Gastrocnemius medialis (tissue), 4 donors: ENCODE results near the gene PIH1D2. TPM values are rescaled to one million over a fixed set of nuclear protein-coding genes. Genes with fewer than 3 reads are reported as not detected.

Experiments used
- ATAC-seq, 2 donors: fragments of 150-250 bp; one replicate each; pipeline ENCODE4 v1.9.1; 2016
- DNase-seq, 2 donors: peaks; one replicate each; pipeline ENCODE4 v3.0.0-alpha.2; 2019
- H3K27ac ChIP-seq, 4 donors: fragments of 200-600 bp; sonication (generic); 1 replicate in 1 of 4; 2 replicates in 3 of 4; pipeline ENCODE4 v1.5.1; 2016 to 2018; ENCODE audit warnings: mild to moderate bottlenecking in 2 of 4, moderate library complexity in 1 of 4
- H3K27me3 ChIP-seq, 3 donors: fragments of 200-600 bp; sonication (generic) in 2 of 3; 1 replicate in 1 of 3; 2 replicates in 2 of 3; pipeline versions ENCODE4 v1.5.1 to v1.6.0; 2016 to 2019; ENCODE audit warnings: mild to moderate bottlenecking in 1 of 3, moderate library complexity in 1 of 3
- H3K36me3 ChIP-seq, 2 donors: fragments of 200-600 bp; sonication (generic) in 1 of 2; one replicate each; pipeline ENCODE4 v1.5.1; 2017 to 2018
- H3K4me1 ChIP-seq, 2 donors: fragments of 200-600 bp; sonication (generic) in 1 of 2; one replicate each; pipeline ENCODE4 v1.5.1; 2016 to 2017; ENCODE audit warnings: mild to moderate bottlenecking in 2 of 2
- H3K4me3 ChIP-seq, 4 donors: fragments of 200-600 bp; sonication (generic) in 3 of 4; 1 replicate in 1 of 4; 2 replicates in 3 of 4; pipeline ENCODE4 v1.5.1; 2016 to 2019; ENCODE audit warnings: mild to moderate bottlenecking in 2 of 4
- H3K9me3 ChIP-seq, 3 donors: fragments of 200-600 bp; sonication (generic) in 2 of 3; 1 replicate in 1 of 3; 2 replicates in 2 of 3; pipeline ENCODE4 v1.5.1; 2016 to 2019
- POLR2A ChIP-seq, 2 donors: fragments of 450-650 bp; IDR thresholded peaks; one replicate each; pipeline ENCODE4 v1.6.1; 2017; ENCODE audit warnings: antibody characterized with exemption in 2 of 2, mild to moderate bottlenecking in 2 of 2, moderate library complexity in 2 of 2
- in situ Hi-C, 4 donors: fragments of 200-750 bp; cut with MboI; loops; one replicate each; pipeline versions ENCODE4 v1.15.0 to v1.8.0; 2017; ENCODE audit warnings: low sequenced_read_pairs in 4 of 4
- intact Hi-C: fragments of 100-400 bp; cut with DNase I; formaldehyde crosslinking; loops from one replicate; pipeline ENCODE4 v1.15.1; 2023; ENCODE audit warnings: low total_unique reads
- total RNA-seq, 4 donors: library from RNA; depleted of rRNA; stranded (reverse); fragments of >200 nt; gene quantifications; one replicate each; pipeline versions ENCODE4 v1.1.0 to v1.2.3, GENCODE V29; 2016
- TF ChIP-seq, protein P1 (sequence below), 5 experiments: fragments of 450-650 bp in 3 of 5; fragments of 200-600 bp in 2 of 5; sonication (generic) in 2 of 5; IDR thresholded peaks in 4 of 5; conservative IDR thresholded peaks in 1 of 5; 1 replicate in 4 of 5; 2 replicates in 1 of 5; pipeline ENCODE4 v1.5.1; 2016 to 2019; ENCODE audit warnings: antibody characterized with exemption in 5 of 5, mild to moderate bottlenecking in 3 of 5, moderate library complexity in 3 of 5

PIH1D2 gene
- total RNA-seq, 4 donors from 2014 or later: 0.42 to 1.6 (median 0.92) TPM

DNA sequence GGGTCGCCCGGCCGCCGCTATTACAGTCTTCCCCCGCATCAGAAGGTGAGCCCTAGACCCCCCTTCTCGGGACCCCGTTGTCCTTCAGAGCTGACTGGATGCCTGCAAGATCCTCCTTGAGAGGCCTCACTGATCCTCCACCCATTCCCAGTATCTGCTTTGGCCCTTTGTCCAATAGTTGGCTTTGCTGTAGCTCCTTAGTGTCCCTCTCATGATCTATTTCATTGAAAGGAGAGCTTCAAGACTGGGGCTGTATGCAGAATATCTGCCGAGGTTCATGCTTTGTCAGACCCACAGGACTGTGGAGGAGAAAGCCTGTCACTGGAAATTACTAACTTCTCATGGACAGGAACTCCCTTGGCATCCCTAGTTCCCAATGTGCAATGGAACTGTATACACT lies 48.1 kb downstream of the PIH1D2 start:
- in situ Hi-C loops: no loop called here
- H3K4me3 ChIP-seq: peak overlapping the region; percentile 92 to 96 (median 94)
- peak overlapping the region; percentile 89 to 98 (median 94) for H3K27ac ChIP-seq
- peaks cover 8 to 17% of the 10 kb centered on the region in 2 donors for H3K4me1 ChIP-seq
- DNase-seq: no peak
- no peak for TF ChIP-seq POLR2A (IDR thresholded peaks at IDR 0.05)
- TF ChIP-seq, protein P1, sequence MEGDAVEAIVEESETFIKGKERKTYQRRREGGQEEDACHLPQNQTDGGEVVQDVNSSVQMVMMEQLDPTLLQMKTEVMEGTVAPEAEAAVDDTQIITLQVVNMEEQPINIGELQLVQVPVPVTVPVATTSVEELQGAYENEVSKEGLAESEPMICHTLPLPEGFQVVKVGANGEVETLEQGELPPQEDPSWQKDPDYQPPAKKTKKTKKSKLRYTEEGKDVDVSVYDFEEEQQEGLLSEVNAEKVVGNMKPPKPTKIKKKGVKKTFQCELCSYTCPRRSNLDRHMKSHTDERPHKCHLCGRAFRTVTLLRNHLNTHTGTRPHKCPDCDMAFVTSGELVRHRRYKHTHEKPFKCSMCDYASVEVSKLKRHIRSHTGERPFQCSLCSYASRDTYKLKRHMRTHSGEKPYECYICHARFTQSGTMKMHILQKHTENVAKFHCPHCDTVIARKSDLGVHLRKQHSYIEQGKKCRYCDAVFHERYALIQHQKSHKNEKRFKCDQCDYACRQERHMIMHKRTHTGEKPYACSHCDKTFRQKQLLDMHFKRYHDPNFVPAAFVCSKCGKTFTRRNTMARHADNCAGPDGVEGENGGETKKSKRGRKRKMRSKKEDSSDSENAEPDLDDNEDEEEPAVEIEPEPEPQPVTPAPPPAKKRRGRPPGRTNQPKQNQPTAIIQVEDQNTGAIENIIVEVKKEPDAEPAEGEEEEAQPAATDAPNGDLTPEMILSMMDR (IDR thresholded peaks at IDR 0.05 in 4 of 5, conservative IDR thresholded peaks at IDR 0.05 in 1 of 5): no peak
- intact Hi-C loops: loop anchor here (5.0 kb wide), 1 partner anchor 62 kb away; the partner anchor contains the start of genes SDHD and TIMM8B
- peaks cover 0 to 22% of the 10 kb centered on the region in 2 donors for H3K36me3 ChIP-seq
- ATAC-seq: peak; percentile 10 to 14
- H3K9me3 ChIP-seq: no peaks in the 10 kb centered on the region
- no peaks in the 10 kb centered on the region for H3K27me3 ChIP-seq

DNA sequence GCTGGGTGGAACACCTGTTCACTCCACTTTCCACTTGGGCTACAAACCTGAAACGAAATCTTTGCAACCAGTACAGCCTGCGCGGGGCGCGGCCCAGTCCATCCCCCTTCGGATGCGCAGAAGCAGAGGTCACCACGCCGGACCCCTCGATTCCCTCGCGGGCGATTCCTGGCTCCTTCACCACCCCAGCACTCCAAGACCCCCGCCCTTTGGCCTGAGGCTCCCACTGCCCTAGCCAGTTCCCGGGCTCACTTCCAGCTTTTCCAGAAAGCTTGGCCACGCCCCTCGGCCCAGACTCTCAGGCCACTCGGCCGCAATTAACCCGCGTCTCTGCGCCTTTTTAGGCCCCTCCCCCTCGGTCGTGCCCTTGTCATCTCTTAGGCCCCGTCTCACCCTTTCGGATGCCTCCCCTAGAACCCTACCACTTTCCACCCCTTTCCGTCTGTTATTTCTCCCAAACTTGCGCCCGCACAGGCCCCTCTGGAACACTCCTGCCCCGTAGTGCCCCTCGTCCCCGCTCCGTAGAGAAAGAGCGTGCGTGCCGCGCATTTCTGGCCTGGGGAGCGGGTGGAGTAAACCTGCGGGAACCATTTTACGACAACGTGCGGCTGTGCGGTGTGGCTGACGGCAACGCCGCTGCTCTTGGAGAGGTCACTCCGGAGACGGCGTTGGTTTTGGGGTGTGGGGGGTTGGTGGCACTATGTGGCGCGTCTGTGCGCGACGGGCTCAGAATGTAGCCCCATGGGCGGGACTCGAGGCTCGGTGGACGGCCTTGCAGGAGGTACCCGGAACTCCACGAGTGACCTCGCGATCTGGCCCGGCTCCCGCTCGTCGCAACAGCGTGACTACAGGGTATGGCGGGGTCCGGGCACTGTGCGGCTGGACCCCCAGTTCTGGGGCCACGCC lies 48.8 kb downstream of the PIH1D2 start, which contains the start of gene DLAT:
TSS of gene DLAT (plus strand) at position 636 of the 906 bp plus-strand sequence. CDS start at position 701, 65 bp downstream.
- H3K36me3 ChIP-seq: peaks cover 0 to 15% of the 10 kb centered on the region in 2 donors
- ATAC-seq: peak; percentile 94 to 95
- peak; percentile 35 to 68 for TF ChIP-seq POLR2A (IDR thresholded peaks at IDR 0.05)
- TF ChIP-seq, protein P1 (IDR thresholded peaks at IDR 0.05 in 4 of 5, conservative IDR thresholded peaks at IDR 0.05 in 1 of 5): no peak
- no peaks in the 10 kb centered on the region for H3K27me3 ChIP-seq
- DNase-seq: peak; percentile 80 to 88
- intact Hi-C loops (loop anchor here (5.0 kb wide), 1 partner anchor 62 kb away; the partner anchor contains the start of genes SDHD and TIMM8B), in situ Hi-C loops (no loop called here)
- peak within 1 kb of the TSS; percentile 92 to 96 (median 94) for H3K4me3 ChIP-seq
- H3K4me1 ChIP-seq: peaks cover 11 to 17% of the 10 kb centered on the region in 2 donors
- H3K27ac ChIP-seq: peak within 1 kb of the TSS; percentile 89 to 98 (median 94)
- no peaks in the 10 kb centered on the region for H3K9me3 ChIP-seq

DNA sequence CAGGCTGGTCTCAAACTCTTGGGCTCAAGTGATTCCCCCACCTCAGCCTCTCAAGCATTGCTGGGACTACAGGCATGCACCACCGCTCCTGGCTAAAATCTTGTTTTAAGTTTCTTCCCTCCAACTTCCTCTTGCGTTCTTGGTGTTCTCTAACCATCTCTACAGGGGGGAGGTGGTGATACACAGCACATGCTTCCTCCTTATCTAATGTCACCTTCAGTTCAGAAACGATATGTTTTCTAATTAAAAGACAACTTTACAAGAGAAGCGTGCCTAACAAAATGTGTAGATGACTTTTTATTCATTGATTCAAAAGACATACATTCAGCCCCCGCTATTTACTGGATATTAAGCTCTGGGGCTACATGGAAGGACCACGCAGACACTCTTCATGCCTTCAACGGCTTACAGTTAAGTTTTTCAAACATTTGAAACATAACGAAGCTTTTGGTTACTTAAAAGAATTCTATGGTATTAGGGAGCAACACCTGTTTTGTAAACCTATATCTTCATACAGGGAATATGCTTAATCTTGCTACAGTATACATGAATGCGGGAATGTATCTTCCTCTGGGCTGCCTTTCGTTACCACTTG lies 49.5 kb downstream of the PIH1D2 start:
- H3K4me1 ChIP-seq: peaks cover 12 to 17% of the 10 kb centered on the region in 2 donors
- TF ChIP-seq, protein P1 (IDR thresholded peaks at IDR 0.05 in 4 of 5, conservative IDR thresholded peaks at IDR 0.05 in 1 of 5): no peak
- TF ChIP-seq POLR2A (IDR thresholded peaks at IDR 0.05): no peak

DNA sequence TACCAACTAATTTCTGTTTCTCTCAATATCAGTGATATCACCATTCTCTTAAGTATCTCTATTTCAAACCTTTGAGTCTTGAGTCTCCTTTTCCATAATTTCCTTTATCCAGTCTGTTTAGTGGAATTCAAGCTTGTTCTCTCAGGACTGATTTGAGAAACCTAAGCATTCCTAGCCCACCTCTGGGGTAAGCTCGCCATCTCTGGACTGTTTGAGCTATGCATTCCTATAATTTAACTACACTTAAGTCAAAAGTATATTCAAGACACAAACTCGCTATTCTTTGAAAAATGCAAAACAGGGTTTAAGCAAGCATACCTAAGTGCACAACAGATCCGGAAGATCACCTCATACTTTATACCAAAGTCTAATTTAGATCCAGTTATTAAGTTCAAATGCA lies 50.7 kb downstream of the PIH1D2 start:
- in situ Hi-C loops: no loop called here
- H3K27ac ChIP-seq: peak overlapping the region in 1 of 4 donors; percentile 98
- peaks cover 12 to 17% of the 10 kb centered on the region in 2 donors for H3K4me1 ChIP-seq

More for the DNA sequence above, 49.5 kb downstream of the PIH1D2 start:
- Histone ChIP-seq H3K27me3 (no peaks in the 10 kb centered on the region), H3K36me3 (peaks cover 0 to 8% of the 10 kb centered on the region in 2 donors), H3K27ac (peak overlapping the region; percentile 89 to 98 (median 94)), H3K9me3 (no peaks in the 10 kb centered on the region), H3K4me3 (peak overlapping the region; percentile 92 to 96 (median 94))
- peak in 1 of 2 donors; percentile 6 for ATAC-seq
- DNase-seq: no peak
- intact Hi-C loops: no loop called here
- in situ Hi-C loops: no loop called here

More for the DNA sequence above, 50.7 kb downstream of the PIH1D2 start:
- no peak overlapping the region for H3K4me3 ChIP-seq
- no peaks in the 10 kb centered on the region for H3K9me3 ChIP-seq
- peaks cover 0 to 4% of the 10 kb centered on the region in 2 donors for H3K36me3 ChIP-seq
- no peak for TF ChIP-seq POLR2A (IDR thresholded peaks at IDR 0.05)
- TF ChIP-seq, protein P1 (IDR thresholded peaks at IDR 0.05 in 4 of 5, conservative IDR thresholded peaks at IDR 0.05 in 1 of 5): no peak
- no peak for DNase-seq
- H3K27me3 ChIP-seq: no peaks in the 10 kb centered on the region
- no peak for ATAC-seq
- intact Hi-C loops: no loop called here
